ENCODE results near the gene ANKRD40.

ANKRD40 gene

GRCh38 chr17:50667259-50668024 is 40.3 kb downstream of the ANKRD40 start:
- no peak for DNase-seq

- no peak for DNase-seq
These were observed 41.4 kb downstream of the ANKRD40 start for GRCh38 chr17:50666316-50666715.

- DNase-seq, result no peak
These were observed 41.9 kb downstream of the ANKRD40 start for GRCh38 chr17:50665838-50666237.

GRCh38 chr17:50664788-50665458 is 42.8 kb downstream of the ANKRD40 start:
- no peak for DNase-seq

GRCh38 chr17:50663812-50664374 is 43.8 kb downstream of the ANKRD40 start:
- no peak for DNase-seq

GRCh38 chr17:50662632-50663225 is 45.0 kb downstream of the ANKRD40 start:
- DNase-seq, result no peak

- DNase-seq, result no peak
These were observed 45.8 kb downstream of the ANKRD40 start for GRCh38 chr17:50661795-50662391.

- DNase-seq, result no peak
These were observed 46.4 kb downstream of the ANKRD40 start for GRCh38 chr17:50661348-50661747.

GRCh38 chr17:50660887-50661345 is 46.8 kb downstream of the ANKRD40 start:
- no peak for DNase-seq

- DNase-seq, result peak in 1 of 2 experiments; percentile 33
These were observed 47.5 kb downstream of the ANKRD40 start for GRCh38 chr17:50660042-50660886.

- no peak for DNase-seq
These were observed 48.5 kb downstream of the ANKRD40 start for GRCh38 chr17:50659179-50659578.

GRCh38 chr17:50658616-50659015 is 49.1 kb downstream of the ANKRD40 start:
- no peak for DNase-seq

GRCh38 chr17:50657627-50658026 is 50.1 kb downstream of the ANKRD40 start:
- DNase-seq, result no peak

- no peak for DNase-seq
These were observed 50.7 kb downstream of the ANKRD40 start for GRCh38 chr17:50657054-50657453.

GRCh38 chr17:50656509-50656908 is 51.2 kb downstream of the ANKRD40 start:
- no peak for DNase-seq

GRCh38 chr17:50653738-50654137 is 54.0 kb downstream of the ANKRD40 start:
- no peak for DNase-seq

GRCh38 chr17:50651661-50652060 is 56.1 kb downstream of the ANKRD40 start:
- no peak for DNase-seq

GRCh38 chr17:50649042-50649908 is 58.4 kb downstream of the ANKRD40 start:
- no peak for DNase-seq

GRCh38 chr17:50647187-50647586 is 60.5 kb downstream of the ANKRD40 start:
- no peak for DNase-seq

GRCh38 chr17:50645748-50646682 is 61.7 kb downstream of the ANKRD40 start:
- DNase-seq, result no peak

Data from NCI-H526 (cell line).